GM19397 (cell line): Measurements from ENCODE around the gene PCDHB14.
"Not testable (repeated sequence)": the region's sequence is repeated elsewhere in the genome, so short reads cannot be mapped to it uniquely, and the experiment has no call there.

Experiments used
- ATAC-seq: cut with Tn5 transposase; IDR thresholded peaks from one replicate; pipeline ENCODE4 v1.9.1; 2021; ENCODE audit warnings: mild to moderate bottlenecking, moderate library complexity; ENCODE audit not compliant: unreplicated experiment

The PCDHB14 gene

DNA sequence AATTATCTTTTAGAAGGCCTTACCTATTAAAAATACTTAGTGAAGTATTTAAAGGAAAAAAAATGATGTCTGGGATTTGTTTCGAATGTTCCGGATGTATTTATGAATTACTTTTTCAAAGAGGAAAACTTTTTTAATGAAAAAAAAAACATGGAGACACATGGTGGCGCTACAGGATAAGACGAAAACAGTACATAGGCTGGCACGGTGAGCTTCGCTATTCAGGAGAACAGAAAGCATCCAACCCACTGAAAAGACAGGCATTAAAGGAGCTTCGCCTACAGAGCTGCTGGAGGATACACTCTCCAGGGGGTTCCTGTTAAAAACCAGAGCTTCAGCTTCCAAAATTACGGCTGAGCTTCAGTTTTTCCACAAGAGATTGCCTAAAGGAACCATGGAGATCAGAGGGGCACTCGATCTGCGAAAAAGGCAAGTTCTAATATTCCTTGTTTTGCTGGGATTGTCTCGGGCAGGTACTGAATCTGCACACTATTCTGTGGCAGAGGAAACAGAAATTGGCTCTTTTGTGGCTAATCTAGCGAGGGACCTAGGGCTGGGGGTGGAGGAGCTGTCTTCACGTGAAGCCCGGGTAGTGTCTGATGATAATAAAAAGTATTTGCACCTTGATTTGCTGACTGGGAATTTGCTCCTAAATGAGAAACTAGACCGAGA, at the start of gene PCDHB14:
Gene PCDHB14 (plus strand): TSS at position 232 of the 672 bp plus-strand sequence. CDS start 163 bp downstream, at position 395.
- no peak for ATAC-seq

DNA sequence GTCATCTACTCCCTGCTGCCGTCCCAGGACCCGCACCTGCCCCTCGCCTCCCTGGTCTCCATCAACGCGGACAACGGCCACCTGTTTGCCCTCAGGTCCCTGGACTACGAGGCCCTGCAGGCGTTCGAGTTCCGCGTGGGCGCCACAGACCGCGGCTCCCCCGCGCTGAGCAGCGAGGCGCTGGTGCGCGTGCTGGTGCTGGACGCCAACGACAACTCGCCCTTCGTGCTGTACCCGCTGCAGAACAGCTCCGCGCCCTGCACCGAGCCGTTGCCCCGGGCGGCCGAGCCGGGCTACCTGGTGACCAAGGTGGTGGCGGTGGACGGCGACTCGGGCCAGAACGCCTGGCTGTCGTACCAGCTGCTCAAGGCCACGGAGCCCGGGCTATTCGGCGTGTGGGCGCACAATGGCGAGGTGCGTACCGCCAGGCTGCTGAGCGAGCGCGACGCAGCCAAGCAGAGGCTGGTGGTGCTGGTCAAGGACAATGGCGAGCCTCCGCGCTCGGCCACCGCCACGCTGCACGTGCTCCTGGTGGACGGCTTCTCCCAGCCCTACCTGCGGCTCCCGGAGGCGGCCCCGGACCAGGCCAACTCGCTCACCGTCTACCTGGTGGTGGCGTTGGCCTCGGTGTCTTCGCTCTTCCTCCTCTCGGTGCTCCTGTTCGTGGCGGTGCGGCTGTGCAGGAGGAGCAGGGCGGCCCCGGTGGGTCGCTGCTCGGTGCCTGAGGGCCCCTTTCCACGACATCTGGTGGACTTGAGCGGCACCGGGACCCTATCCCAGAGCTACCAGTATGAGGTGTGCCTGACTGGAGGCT, 48.6 kb upstream of the PCDHB14 start:
- not testable (repeated sequence) for ATAC-seq

DNA sequence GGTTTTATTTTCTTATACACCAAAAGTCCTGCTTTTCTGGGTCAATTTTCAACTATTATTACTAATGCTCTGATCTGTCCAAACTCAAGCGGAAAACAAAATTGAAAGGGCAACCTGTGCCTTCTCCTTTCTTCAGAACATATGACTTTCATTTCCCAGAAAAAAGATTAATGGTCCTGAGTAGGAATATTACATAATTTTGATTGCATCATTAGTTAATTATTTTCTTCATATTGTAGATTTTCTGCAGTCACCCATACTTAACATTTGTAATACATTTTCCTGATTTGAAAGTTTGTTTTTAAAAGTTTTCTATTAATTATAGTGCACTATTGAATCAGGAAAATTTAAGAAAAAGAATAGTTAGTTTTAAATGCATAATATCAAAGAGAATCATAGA, 47.2 kb upstream of the PCDHB14 start:
- ATAC-seq: no peak

- ATAC-seq: not testable (repeated sequence)
Observed at GRCh38 chr5:141177577-141178191, 45.5 kb upstream of the PCDHB14 start, which contains the start of gene PCDHB8. PCDHB8 (plus strand) TSS chr5:141177790; CDS start chr5:141178035, 245 bp downstream.

DNA sequence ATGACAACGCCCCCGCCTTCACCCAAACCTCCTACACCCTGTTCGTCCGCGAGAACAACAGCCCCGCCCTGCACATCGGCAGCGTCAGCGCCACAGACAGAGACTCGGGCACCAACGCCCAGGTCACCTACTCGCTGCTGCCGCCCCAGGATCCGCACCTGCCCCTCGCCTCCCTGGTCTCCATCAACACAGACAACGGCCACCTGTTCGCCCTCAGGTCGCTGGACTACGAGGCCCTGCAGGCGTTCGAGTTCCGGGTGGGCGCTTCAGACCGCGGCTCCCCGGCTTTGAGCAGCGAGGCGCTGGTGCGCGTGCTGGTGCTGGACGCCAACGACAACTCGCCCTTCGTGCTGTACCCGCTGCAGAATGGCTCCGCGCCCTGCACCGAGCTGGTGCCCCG, 43.8 kb upstream of the PCDHB14 start:
- ATAC-seq: not testable (repeated sequence)

- not testable (repeated sequence) for ATAC-seq
Observed at GRCh38 chr5:141179876-141180275, 43.3 kb upstream of the PCDHB14 start.

DNA sequence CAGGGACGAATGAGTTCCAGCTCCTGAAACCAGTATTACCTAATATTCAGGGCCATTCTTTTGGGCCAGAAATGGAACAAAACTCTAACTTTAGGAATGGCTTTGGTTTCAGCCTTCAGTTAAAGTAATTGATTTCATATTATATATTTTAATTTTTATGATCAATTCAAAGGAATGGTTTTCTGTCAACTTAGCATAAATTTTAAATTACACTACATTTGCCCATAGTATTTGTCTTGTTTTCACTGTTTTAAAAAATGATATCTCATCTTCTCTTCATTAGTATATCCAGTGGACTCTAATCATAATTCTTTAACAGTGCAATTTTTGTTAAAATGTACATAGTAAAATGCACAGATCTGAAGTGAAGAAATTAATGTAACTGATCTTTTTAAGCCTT, 42.8 kb upstream of the PCDHB14 start:
- no peak for ATAC-seq

- ATAC-seq: no peak
Observed at GRCh38 chr5:141182248-141182647, 40.9 kb upstream of the PCDHB14 start, which contains the start of gene PCDHB16. PCDHB16 (plus strand) TSS chr5:141182387; CDS start chr5:141182560, 173 bp downstream.

GRCh38 chr5:141184117-141184855, 38.9 kb upstream of the PCDHB14 start:
- not testable (repeated sequence) for ATAC-seq

GRCh38 chr5:141186897-141187512, 36.1 kb upstream of the PCDHB14 start, which contains the start of gene PCDHB9:
PCDHB9 (plus strand) TSS chr5:141187161; CDS start chr5:141187319, 158 bp downstream.
- ATAC-seq: no peak

DNA sequence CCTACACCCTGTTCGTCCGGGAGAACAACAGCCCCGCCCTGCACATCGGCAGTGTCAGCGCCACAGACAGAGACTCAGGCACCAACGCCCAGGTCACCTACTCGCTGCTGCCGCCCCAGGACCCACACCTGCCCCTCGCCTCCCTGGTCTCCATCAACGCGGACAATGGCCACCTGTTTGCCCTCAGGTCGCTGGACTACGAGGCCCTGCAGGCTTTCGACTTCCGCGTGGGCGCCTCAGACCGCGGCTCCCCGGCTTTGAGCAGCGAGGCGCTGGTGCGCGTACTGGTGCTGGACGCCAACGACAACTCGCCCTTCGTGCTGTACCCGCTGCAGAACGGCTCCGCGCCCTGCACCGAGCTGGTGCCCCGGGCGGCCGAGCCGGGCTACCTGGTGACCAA, 34.5 kb upstream of the PCDHB14 start:
- not testable (repeated sequence) for ATAC-seq

DNA sequence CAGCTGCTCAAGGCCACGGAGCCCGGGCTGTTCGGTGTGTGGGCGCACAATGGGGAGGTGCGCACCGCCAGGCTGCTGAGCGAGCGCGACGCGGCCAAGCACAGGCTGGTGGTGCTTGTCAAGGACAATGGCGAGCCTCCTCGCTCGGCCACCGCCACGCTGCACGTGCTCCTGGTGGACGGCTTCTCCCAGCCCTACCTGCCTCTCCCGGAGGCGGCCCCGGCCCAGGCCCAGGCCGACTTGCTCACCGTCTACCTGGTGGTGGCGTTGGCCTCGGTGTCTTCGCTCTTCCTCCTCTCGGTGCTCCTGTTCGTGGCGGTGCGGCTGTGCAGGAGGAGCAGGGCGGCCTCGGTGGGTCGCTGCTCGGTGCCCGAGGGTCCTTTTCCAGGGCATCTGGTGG, 34.0 kb upstream of the PCDHB14 start:
- ATAC-seq: not testable (repeated sequence)

DNA sequence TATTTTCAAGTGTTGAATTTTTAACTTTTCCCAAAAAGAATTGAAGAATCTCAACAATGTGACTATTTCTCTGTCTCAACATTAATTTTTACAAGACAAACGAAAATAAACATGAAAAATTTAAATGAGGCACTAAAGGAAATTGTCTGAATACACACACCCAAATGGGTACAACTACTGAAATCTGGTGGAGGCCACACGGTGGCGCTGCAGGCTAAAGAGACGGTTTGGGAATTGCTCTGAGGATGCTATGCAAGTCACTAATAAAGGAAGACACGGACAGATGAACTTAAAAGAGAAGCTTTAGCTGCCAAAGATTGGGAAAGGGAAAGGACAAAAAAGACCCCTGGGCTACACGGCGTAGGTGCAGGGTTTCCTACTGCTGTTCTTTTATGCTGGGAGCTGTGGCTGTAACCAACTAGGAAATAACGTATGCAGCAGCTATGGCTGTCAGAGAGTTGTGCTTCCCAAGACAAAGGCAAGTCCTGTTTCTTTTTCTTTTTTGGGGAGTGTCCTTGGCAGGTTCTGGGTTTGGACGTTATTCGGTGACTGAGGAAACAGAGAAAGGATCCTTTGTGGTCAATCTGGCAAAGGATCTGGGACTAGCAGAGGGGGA, 30.9 kb upstream of the PCDHB14 start, which contains the start of gene PCDHB10:
Gene PCDHB10 (plus strand): TSS at position 244 of the 616 bp plus-strand sequence. CDS start 200 bp downstream, at position 444.
- ATAC-seq: no peak

DNA sequence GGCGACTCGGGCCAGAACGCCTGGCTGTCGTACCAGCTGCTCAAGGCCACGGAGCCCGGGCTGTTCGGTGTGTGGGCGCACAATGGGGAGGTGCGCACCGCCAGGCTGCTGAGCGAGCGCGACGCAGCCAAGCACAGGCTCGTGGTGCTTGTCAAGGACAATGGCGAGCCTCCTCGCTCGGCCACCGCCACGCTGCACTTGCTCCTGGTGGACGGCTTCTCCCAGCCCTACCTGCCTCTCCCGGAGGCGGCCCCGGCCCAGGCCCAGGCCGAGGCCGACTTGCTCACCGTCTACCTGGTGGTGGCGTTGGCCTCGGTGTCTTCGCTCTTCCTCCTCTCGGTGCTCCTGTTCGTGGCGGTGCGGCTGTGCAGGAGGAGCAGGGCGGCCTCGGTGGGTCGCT, 28.8 kb upstream of the PCDHB14 start:
- not testable (repeated sequence) for ATAC-seq

- ATAC-seq: no peak
Observed at GRCh38 chr5:141196363-141196762, 26.8 kb upstream of the PCDHB14 start.

GRCh38 chr5:141199359-141200235, 23.5 kb upstream of the PCDHB14 start, which contains the start of gene PCDHB11:
PCDHB11 (plus strand) TSS chr5:141199627; CDS start chr5:141199775, 148 bp downstream.
- no peak for ATAC-seq

GRCh38 chr5:141201126-141201525, 22.0 kb upstream of the PCDHB14 start:
- ATAC-seq: not testable (repeated sequence)

DNA sequence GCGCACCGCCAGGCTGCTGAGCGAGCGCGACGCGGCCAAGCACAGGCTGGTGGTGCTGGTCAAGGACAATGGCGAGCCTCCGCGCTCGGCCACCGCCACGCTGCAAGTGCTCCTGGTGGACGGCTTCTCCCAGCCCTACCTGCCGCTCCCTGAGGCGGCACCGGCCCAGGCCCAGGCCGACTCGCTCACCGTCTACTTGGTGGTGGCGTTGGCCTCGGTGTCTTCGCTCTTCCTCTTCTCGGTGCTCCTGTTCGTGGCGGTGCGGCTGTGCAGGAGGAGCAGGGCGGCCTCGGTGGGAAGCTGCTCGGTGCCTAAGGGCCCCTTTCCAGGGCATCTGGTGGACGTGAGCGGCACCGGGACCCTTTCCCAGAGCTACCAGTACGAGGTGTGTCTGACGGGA, 21.5 kb upstream of the PCDHB14 start:
- ATAC-seq: not testable (repeated sequence)
